ENCODE results near the gene FAM98C.

The FAM98C gene

DNA sequence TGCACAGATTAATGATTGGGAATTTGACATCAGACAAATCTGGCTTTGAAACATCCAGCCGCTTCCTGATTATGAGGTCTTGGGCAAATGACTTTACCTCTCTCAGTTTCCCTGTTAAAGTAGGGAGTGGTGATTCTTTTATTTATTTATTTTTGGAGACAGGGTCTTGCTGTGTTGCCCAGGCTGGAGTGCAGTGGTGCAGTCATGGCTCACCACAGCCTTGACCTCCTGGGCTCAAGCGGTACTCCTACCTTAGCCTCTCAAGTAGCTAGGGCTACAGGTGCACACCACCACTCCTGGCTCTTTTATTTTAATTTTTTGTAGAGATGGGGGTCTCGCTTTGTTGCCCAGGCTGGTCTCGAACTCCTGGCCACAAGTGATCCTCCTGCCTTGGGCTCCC, 25.8 kb upstream of the FAM98C start:
- no peak for DNase-seq (ENCODE audit: extremely low read depth in 1 of 2, low read depth in 1 of 2)

DNA sequence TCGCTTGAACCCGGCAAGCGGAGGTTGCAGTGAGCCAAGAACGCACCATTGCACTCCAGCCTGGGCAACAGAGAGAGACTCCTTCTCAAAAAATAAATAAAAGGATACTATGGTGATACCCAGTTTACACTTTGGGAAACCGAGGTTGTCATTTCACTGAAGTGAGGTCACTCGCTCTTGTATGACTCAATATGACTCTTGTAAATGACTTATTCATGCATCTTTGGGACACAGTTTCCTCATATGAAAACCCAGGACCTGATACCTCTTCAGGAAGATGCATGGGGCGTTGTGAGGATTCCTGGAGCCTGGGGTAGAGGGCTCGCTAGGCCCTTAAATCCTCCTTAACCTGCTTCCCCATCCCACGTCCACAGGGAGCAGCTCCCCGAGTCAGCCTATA, 24.0 kb upstream of the FAM98C start:
- DNase-seq (ENCODE audit: extremely low read depth in 1 of 2, low read depth in 1 of 2) = no peak

DNA sequence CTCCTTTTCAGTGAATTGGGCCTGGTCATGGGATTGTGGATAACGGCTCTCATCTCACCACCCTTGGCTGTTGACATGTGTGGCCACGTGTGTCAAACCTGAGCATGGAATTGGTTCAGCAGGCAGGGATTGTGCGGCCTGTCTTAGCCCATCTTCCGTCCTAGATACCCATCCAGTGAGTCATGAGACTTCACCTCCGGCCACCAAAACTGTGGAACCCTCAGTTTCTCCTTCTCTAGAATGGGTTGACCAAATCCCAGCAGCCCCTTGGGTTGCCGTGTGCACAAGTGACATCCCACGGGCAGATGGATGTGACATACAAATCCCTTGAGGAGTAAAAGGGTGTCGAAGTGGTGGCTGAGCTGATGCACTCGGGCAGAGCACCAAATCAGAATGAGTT, 21.8 kb upstream of the FAM98C start:
- DNase-seq (ENCODE audit: extremely low read depth in 1 of 2, low read depth in 1 of 2) = no peak

DNA sequence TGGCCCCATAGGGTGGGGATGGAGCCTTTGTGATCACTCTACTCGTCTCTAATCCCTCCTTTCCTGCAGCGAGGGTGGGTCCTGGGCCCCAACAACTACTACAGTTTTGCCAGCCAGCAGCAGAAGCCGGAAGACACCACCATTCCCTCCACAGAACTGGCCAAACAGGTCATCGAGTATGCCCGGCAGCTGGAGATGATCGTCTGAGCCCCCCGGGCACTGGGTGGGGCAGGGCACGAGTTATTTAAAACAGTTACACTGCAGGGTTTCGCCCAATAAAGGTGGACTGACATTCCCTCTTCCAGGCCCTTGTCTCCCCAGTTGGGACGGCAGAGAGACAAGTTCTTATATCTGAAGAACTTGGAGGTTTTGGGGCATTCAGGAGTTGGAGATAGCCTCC, 19.7 kb upstream of the FAM98C start:
- no peak for DNase-seq (ENCODE audit: extremely low read depth in 1 of 2, low read depth in 1 of 2)

DNA sequence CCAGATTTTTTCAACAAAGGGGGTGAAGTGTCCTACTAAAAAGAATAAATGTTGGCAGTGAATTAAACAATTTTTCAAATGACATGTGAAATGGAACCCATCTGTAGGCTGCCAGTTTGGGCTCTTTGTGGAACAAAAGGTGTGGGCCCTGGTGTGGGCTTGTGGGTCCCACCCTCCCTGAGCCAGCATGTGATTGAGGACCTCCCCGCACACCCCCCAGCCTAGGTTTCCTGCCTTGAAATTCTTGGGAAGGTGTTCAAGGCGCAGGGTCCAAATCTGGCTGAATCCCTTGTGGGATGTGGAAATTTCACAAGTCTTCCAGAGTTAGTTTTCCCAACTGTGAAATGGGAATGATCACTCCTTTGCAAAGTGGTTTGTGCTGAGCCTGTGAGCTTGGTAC, 19.1 kb upstream of the FAM98C start:
- no peak for DNase-seq (ENCODE audit: extremely low read depth in 1 of 2, low read depth in 1 of 2)

DNA sequence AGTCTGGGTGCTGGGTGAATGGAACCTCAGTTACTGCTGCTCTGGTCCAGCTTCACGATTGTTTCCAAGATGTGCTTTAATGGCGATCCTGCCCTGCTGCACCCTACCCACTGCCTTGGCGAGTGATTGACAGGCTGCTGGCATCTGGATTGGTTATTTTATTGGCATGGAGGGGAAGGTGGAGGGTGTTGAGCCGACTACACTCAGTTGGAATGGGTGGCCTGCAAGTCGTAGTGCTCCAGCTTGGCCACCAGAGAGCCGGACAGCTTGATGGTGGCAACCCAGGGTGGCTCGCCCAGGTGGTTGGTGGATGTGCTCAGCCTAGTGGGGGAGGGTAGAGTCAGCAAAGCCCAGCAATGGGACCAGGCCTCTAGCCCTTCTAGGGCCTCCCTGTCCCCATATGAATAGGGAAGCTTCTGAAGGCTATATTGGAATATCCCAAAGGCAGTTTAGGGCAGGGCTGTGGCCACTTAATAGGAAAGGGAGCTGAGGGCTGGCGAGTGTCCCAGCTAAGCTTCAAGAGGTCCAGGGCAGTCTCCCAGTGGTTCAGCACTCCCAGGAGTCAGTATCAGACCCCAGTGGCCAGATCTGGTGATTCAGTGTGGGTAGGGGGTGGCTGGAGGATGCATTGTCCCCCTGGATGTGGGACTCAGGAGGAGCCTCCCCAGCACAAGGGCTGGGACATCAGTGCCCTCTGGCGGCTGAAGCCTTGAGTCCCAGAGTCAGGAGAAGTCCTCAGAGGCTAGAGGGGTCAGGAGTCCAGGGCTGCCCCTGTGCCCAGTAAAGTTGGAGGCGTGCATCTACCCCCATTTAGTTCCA, 18.5 kb upstream of the FAM98C start:
- DNase-seq (ENCODE audit: extremely low read depth in 1 of 2, low read depth in 1 of 2) = no peak

DNA sequence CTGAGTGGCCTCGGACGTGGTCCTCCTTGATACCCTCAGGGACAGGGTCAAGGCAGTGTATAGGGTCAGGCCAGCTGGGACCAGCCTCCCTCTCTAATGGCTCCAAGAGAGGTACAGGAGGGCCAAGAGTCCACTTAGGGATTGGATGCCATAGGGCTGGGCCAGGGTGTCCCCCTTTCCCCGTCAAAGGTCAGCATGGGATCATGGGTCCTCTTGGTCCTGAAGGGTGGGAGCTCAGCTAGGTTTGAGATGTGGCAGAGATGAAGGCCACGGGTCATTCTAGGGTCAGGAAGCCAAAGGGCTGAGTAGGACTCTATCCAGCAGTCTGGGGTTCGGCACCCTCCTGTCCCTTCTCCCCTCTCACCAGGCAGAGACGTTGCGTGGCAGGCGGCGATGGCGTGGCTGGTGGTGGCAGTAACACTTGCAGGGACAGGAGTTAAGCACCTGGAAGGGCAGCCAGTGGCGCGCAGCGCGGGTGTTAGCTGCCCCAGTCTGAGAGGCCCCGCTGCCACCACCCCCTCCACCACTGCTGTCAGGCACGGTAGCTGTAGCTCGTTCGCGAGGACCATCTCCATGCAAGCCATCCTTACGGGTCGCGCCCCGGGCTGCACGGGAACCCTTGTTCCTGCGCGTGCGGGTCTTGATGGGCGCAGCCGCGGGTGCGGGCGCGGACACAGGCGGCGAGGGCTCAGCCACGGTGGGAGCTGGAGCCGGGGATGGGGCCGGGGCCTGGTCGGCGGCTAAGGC, 17.7 kb upstream of the FAM98C start:
- no peak for DNase-seq (ENCODE audit: extremely low read depth in 1 of 2, low read depth in 1 of 2)

DNA sequence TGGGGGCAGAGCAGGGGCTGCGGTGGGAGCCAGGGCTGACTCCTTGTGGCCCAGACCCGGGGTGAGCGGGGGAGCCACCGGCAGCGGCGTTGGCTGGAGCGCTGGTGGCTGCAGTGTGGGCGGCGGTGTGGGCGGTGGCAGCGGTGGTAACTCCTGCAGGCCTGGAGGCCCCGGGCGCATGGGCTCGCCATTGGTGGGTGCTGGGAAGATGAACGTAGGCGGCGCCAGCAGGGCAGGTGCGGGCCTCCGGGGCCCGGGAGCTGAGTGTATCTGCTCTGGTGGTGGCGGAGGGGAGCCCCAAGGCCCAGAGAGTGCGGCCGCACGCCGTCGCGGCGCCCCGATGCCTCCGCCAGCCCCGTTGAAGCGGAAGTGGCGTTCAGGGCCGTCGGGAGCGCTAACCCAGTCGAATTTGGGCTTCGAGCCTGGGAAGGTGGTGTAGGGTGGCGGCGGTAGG, 17.1 kb upstream of the FAM98C start:
- DNase-seq (ENCODE audit: extremely low read depth in 1 of 2, low read depth in 1 of 2) = no peak

DNA sequence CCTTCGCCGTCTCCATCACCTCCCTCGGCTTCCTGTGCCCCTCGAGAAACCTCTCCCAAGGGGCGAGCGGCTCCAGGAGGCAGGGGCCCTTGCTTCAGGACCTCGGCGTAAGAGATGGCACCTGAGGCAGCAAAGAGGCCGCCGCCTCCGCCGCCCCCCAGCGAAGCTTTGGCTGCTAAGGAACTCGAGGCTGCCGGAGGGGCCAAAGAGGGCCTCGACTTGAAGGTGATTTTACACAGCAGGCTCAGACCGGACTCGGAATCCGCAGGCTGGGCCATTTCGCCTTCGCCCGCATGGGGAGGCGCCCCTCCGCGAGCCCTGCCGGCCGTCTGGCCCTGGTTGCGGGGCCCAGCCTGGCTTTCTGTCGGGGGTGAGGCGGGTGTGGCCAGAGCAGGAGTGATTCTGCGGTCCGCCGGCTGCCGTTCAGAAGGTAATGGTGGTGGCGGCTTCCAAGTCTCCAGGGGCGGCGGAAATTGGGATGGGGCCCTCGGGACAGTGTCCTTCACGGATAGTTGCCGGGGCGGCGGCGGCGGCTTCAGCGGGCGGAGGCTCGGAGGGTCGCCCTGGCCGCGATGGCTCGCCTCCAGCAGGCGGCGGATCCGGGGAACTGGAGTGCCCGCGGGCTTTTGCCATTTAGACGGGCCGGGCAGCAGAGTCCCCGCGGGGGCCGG, 16.5 kb upstream of the FAM98C start:
- DNase-seq (ENCODE audit: extremely low read depth in 1 of 2, low read depth in 1 of 2) = no peak

DNA sequence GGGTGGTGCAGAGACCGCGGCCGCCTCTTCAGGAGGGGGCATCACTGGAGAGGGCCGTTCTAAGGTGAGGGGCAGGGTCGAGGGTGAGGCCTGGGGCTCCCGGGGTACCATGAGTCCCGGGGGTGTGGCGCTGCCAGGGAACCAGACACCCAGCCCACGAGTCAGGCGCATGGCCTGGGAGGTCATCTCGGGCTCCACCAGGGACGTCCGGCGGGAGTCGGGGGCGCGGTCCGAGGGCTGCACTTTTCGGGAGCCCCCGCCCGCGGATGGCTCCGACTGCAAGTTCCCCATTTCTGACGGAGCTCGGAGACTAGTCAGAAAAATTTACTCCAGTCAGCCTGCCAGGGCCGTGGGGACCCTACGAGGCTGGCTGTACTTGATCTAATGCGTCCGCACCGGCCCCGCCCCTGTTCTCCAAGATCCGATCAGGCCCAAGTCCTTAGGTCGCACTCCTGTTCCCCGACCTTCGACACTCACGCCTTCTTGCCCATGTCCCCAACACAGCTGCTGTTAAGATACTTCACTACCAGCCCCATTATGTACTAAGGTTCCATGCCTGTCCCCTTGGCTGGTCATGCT, 15.8 kb upstream of the FAM98C start:
- no peak for DNase-seq (ENCODE audit: extremely low read depth in 1 of 2, low read depth in 1 of 2)

DNA sequence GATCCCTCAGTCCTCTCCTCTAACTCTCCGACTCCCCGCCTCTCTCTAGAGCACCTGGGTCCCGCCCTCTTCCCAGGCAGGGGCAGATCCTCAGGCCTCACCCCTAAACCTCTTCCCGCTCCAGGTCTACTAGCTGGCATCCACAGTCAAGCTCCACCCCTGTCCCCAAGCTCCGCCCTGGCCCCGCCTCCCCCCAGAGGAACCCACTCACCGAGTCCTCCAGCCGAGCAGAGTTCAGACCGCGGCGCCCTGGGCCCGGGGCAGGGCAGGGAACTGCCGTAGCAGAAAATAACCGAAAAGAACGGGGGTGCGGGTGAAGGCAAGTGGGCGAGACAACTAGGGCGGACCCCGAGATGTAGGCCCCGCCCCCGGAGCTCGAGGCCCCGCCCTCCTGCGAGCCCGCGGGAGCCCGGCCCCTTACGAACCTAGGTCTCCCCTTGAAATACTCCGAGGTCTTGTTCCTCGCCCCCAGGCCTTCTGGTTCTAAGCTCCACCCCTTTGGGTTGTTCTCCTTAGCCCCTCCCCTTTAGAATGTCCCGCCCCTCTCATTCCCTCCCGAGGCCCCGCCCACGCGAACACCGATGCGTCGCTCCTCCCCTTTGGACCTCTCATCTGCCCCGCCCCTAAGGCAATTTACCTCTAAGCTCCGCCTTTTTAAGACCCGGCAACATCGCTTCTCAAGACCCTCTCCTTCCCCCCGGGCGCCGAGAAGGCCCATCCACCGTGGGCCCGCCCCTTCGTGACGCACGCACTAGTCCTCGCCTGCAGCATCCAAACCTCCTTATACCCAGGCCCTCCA, 15.1 kb upstream of the FAM98C start, which contains the start of gene GGN:
Gene GGN (minus strand): TSS at position 485 of the 799 bp plus-strand sequence. CDS start 773 bp downstream, outside the sequence.
- peak; percentile 46 to 83 for DNase-seq (ENCODE audit: extremely low read depth in 1 of 2, low read depth in 1 of 2)

DNA sequence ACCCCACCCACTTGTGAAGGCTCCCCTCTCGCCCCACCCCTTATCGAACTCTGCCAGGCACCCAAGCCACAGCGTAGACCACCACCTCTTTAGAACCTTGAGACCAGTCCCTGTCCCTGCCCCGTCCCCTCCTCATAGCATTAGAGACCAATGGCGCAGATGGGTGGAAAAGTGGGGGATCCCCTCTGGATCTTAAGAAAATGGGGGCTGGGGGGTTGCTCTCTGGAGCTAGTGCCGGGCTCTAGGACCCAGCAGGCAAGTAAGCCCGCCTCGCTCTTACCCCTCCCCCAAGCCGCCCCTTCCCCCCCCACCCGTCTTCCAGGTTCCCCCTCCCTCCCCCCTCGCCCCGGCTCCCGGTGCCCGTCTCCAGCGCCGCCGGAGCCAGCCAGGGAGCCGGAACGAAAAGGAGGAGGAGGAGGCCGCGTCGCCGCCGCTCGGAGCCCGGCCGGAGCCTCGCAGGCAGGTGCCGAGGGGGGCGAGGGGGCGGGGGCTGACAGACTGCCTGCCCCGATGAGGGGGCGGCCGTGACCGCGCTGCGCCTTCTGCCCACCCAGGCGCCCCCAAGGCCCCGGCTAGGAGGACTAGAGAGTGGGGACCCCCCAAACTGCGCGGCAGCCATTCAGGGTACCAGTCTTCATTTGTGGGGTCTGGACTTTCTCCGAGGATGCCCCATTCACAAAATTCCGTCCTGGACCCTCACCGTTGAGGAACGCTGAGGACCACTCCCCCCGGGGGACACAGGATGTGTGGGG, 14.4 kb upstream of the FAM98C start, which contains the start of gene SPRED3:
Gene SPRED3 (plus strand): TSS at position 349 of the 752 bp plus-strand sequence. CDS start 1,606 bp downstream, outside the sequence.
- no peak for DNase-seq (ENCODE audit: extremely low read depth in 1 of 2, low read depth in 1 of 2)

DNA sequence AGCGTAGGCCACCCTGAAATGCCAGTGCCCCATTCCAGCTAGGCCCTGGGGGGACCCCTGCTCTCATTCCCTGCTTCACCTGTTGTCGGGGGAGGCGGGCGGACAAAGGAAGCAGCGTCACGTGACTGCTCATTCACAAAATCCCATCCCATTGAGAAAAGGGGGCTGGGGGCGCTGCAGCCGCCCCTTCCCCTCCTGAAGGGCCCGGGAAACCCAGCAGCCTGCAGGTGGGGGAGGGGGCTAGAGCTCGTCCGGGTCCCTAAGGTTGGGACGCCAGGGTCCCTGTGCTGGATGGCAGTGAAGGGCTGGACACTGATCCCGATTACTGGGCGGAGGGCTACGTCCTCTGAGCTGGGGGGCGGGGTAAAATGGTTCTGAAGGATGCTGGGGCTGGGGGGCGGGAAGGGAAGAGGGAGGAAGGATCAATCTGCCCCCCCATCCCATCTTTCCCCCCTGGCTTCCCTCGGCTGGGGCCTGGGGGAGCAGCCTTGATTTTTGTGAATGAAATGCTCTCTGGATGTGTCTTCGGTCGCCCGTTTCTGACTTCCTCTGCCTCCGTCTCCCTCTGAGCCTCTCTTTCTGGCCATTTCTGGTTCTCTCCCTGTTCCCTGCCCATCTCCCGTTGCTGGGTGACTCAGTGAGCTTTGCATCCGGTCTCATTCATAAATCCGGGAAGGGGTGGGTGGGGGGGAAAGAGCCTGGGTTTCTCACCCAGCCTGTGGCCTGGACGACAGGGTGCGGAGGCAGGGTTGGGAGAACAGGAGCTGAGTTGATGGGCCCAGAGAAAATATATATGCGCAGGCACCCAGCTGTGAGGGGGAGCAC, 13.6 kb upstream of the FAM98C start:
- no peak for DNase-seq (ENCODE audit: extremely low read depth in 1 of 2, low read depth in 1 of 2)

DNA sequence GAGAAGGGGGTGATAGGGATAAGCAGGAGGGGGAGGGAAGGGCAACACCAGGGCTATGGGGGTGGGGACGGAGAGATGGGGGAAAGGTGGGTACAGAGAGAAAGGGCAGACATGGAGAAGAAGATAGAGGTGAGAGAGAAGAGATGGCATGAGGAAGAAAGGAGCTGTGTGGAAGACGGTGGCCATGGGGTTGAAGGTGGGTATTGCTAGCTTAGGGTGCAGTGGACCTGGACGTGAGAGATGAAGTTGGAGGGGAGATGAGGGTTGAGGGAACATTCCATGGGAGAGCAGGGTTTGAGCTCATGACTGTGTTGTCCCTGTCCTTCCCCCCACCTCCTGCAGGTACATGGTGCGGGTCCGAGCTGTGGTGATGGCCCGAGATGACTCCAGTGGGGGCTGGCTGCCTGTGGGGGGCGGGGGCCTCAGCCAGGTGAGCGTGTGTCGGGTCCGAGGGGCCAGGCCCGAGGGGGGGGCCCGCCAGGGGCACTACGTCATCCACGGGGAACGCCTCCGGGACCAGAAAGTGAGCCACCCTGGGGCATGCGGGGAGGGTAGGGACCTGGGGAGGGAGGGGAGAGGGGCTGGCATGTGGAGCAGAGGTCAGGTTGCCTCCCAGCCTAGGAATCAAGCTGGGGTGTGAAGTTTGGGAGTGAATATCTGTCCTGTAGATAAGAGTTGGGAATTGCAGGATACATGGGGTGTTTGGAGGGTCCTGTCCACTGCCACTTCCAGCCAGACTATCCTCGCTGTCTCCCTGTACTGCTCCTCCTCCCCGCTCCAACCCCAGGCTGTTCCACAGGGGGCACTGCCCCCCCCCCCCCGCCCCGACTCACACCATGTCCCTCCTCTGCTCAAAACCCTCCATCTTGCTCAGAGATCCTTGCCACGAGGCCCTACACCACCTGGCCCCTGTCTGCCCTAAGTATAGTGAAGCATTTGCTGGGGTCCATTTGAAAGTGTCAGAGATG, 12.7 kb upstream of the FAM98C start:
- no peak for DNase-seq (ENCODE audit: extremely low read depth in 1 of 2, low read depth in 1 of 2)

DNA sequence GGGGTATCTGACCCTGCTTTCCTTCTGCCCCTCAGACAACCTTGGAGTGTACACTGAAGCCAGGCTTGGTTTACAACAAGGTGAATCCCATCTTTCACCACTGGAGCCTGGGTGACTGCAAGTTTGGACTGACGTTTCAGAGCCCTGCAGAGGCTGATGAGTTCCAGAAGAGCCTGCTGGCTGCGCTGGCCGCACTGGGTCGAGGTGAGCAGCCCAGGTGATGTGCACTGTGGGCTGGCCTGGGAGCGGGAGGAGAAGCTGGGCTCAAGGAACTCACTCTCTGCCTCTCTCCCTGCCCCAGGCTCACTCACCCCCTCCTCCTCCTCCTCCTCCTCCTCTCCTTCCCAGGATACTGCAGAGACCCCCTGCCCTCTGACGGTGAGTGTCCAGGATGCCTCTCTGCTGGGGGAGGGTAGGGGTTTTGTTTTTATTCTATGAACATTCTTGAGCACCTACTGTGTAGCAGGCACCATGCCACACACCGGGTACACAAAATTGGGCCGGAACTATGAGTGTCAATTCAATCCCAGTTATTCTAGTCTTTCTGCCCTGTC, 10.9 kb upstream of the FAM98C start:
- DNase-seq (ENCODE audit: extremely low read depth in 1 of 2, low read depth in 1 of 2) = no peak

DNA sequence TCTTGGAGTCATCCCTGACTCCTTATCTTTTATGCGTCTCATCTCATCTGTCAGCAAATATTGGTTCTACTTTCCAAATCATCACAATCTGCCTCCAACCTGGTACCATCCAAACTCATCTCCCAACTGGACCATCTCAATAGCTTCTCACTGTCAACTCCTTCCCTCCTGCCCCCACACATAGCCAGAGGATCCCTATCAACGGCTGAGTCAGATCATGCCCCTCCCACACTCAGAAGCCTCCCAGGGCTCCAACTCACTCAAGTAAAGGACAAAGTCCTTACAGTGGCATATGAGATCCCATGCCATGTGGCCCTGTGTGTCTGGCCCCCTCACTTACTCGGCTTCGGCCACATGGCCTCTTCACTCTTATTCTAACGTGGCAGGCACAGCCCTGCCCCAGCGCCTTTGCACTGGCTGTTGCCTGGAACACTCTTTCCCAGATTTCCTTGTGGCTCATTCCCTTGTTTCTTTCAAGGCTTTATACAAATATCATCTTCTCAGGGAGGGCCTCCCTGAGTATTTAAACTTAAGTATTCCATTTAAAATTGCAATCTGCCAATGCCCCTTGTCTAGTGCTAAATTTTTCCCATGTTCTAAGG, 10.1 kb upstream of the FAM98C start:
- DNase-seq (ENCODE audit: extremely low read depth in 1 of 2, low read depth in 1 of 2) = no peak

DNA sequence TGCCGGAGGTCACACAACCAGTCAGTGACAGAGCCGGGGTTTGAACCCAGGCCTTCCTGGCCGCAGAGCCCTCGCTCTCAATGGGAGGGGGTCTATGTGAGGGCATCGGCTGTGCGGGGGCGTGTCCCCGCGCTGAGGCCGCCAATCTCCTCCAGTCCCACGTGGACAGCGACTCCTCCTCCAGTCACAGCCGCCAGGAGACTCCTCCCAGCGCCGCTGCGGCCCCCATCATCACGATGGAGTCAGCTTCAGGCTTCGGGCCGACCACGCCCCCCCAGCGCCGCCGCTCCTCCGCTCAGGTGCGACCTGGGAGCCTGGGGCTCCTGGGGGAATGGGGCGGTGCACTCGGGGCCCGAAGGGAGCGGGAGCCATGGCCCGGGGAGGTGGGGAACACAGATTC, 8.4 kb upstream of the FAM98C start:
- DNase-seq (ENCODE audit: extremely low read depth in 1 of 2, low read depth in 1 of 2) = peak; percentile 53 to 80
